HG03095 (cell line): ENCODE results near the gene ANKRD11.

Source experiments
- ATAC-seq: cut with Tn5 transposase; IDR thresholded peaks from one replicate; pipeline ENCODE4 v1.9.1; 2021; ENCODE audit warnings: moderate library complexity; ENCODE audit not compliant: unreplicated experiment

ANKRD11 gene

GRCh38 chr16:89291363-89291762, 199.0 kb downstream of the ANKRD11 start:
- ATAC-seq, result no peak

- ATAC-seq, result no peak
Observed at GRCh38 chr16:89290887-89291286, 199.5 kb downstream of the ANKRD11 start.

- ATAC-seq, result no peak
Observed at GRCh38 chr16:89290472-89290871, 199.9 kb downstream of the ANKRD11 start.

GRCh38 chr16:89289428-89290395, 200.6 kb downstream of the ANKRD11 start:
- ATAC-seq, result no peak

GRCh38 chr16:89288966-89289365, 201.4 kb downstream of the ANKRD11 start:
- no peak for ATAC-seq

GRCh38 chr16:89288577-89288844, 201.8 kb downstream of the ANKRD11 start:
- no peak for ATAC-seq

GRCh38 chr16:89287777-89288576, 202.4 kb downstream of the ANKRD11 start:
- no peak for ATAC-seq

- no peak for ATAC-seq
Observed at GRCh38 chr16:89286096-89286495, 204.3 kb downstream of the ANKRD11 start.

- no peak for ATAC-seq
Observed at GRCh38 chr16:89285381-89285780, 205.0 kb downstream of the ANKRD11 start.

- no peak for ATAC-seq
Observed at GRCh38 chr16:89283449-89283848, 206.9 kb downstream of the ANKRD11 start.

- no peak for ATAC-seq
Observed at GRCh38 chr16:89282523-89282922, 207.8 kb downstream of the ANKRD11 start.

- no peak for ATAC-seq
Observed at GRCh38 chr16:89281829-89282228, 208.5 kb downstream of the ANKRD11 start.

GRCh38 chr16:89281189-89281577, 209.2 kb downstream of the ANKRD11 start:
- no peak for ATAC-seq

- ATAC-seq, result no peak
Observed at GRCh38 chr16:89280546-89281188, 209.7 kb downstream of the ANKRD11 start.

GRCh38 chr16:89279666-89280481, 210.5 kb downstream of the ANKRD11 start:
- ATAC-seq, result no peak

GRCh38 chr16:89278441-89279240, 211.7 kb downstream of the ANKRD11 start:
- ATAC-seq, result no peak

GRCh38 chr16:89277641-89278341, 212.6 kb downstream of the ANKRD11 start:
- no peak for ATAC-seq

- no peak for ATAC-seq
Observed at GRCh38 chr16:89277049-89277448, 213.3 kb downstream of the ANKRD11 start.
